GM13977 (cell line): ENCODE results near the gene IL34.
"Not testable (repeated sequence)": the region's sequence is repeated elsewhere in the genome, so short reads cannot be mapped to it uniquely, and the experiment has no call there.

Experiments
- DNase-seq: peaks from one replicate; pipeline ENCODE4 v3.0.0; 2012; ENCODE audit warnings: low spot score
- CTCF ChIP-seq: IDR thresholded peaks from 2 replicates; pipeline ENCODE4 v1.5.1; 2012; ENCODE audit warnings: mild to moderate bottlenecking, control low read depth; ENCODE audit not compliant: insufficient read depth; ENCODE audit errors: extremely low read depth, missing control alignments
- in situ Hi-C: fragments of 300-500 bp; cut with MboI; formaldehyde crosslinking; loops from one replicate; pipeline ENCODE4 v1.12.0; 2022; ENCODE audit warnings: low sequenced_read_pairs, low pct_unique_long_range_greater_than_20kb, mixed read lengths, inconsistent platforms; ENCODE audit not compliant: unreplicated experiment

The IL34 gene

GRCh38 chr16:70632273-70632672 is 14.1 kb upstream of the IL34 start:
- TF ChIP-seq CTCF: no peak
- DNase-seq: no peak
- in situ Hi-C loops: no loop called here

GRCh38 chr16:70633617-70634016 is 12.7 kb upstream of the IL34 start:
- in situ Hi-C loops, DNase-seq: not testable (repeated sequence)

- no peak for TF ChIP-seq CTCF
- DNase-seq: no peak
- in situ Hi-C loops: no loop called here
These were observed 11.5 kb upstream of the IL34 start for GRCh38 chr16:70634861-70635260.

- TF ChIP-seq CTCF: no peak
- DNase-seq: no peak
- in situ Hi-C loops: no loop called here
These were observed 10.9 kb upstream of the IL34 start for GRCh38 chr16:70635336-70636016.

GRCh38 chr16:70638814-70639792 is 7.3 kb upstream of the IL34 start:
- TF ChIP-seq CTCF: no peak
- in situ Hi-C loops: no loop called here
- DNase-seq: no peak

GRCh38 chr16:70642633-70643032 is 3.7 kb upstream of the IL34 start:
- no peak for DNase-seq
- TF ChIP-seq CTCF: no peak

GRCh38 chr16:70643264-70643663 is 3.1 kb upstream of the IL34 start:
- DNase-seq, in situ Hi-C loops: not testable (repeated sequence)

More at GRCh38 chr16:70642633-70643032, 3.7 kb upstream of the IL34 start:
- in situ Hi-C loops: no loop called here
